Inferior parietal cortex (tissue), 1 donor: ENCODE measurements around the gene CXCL1.

ENCODE experiments used
- DNase-seq: peaks from one replicate; pipeline ENCODE4 v3.0.0-alpha.2; 2016; ENCODE audit errors: extremely low spot score

CXCL1 gene

GRCh38 chr4:73869130-73870055 is at the start of gene CXCL1:
TSS of gene CXCL1 (plus strand) at chr4:73869393. CDS start at chr4:73869471, 78 bp downstream.
- DNase-seq: no peak

- no peak for DNase-seq
Observed at GRCh38 chr4:73821325-73821724, 47.9 kb upstream of the CXCL1 start.

GRCh38 chr4:73822389-73822788 is 46.8 kb upstream of the CXCL1 start:
- DNase-seq: no peak

GRCh38 chr4:73822812-73823504 is 46.2 kb upstream of the CXCL1 start:
- no peak for DNase-seq

- DNase-seq: no peak
Observed at GRCh38 chr4:73823760-73824159, 45.4 kb upstream of the CXCL1 start.

- no peak for DNase-seq
Observed at GRCh38 chr4:73828956-73829355, 40.2 kb upstream of the CXCL1 start.

- no peak for DNase-seq
Observed at GRCh38 chr4:73831569-73831968, 37.6 kb upstream of the CXCL1 start.

GRCh38 chr4:73832651-73833237 is 36.4 kb upstream of the CXCL1 start:
- peak; percentile 15 for DNase-seq

- DNase-seq: no peak
Observed at GRCh38 chr4:73836373-73837279, 32.6 kb upstream of the CXCL1 start, which contains the start of gene CXCL6. TSS of gene CXCL6 (plus strand) at chr4:73836678. CDS start at chr4:73836751, 73 bp downstream.

GRCh38 chr4:73839071-73839470 is 30.1 kb upstream of the CXCL1 start:
- no peak for DNase-seq

GRCh38 chr4:73839715-73840114 is 29.5 kb upstream of the CXCL1 start:
- DNase-seq: no peak

GRCh38 chr4:73841243-73841925 is 27.8 kb upstream of the CXCL1 start:
- DNase-seq: no peak

- DNase-seq: no peak
Observed at GRCh38 chr4:73842696-73843095, 26.5 kb upstream of the CXCL1 start.

GRCh38 chr4:73843369-73843768 is 25.8 kb upstream of the CXCL1 start:
- DNase-seq: no peak

GRCh38 chr4:73844345-73844744 is 24.8 kb upstream of the CXCL1 start:
- no peak for DNase-seq

GRCh38 chr4:73844806-73845205 is 24.4 kb upstream of the CXCL1 start:
- DNase-seq: no peak

GRCh38 chr4:73847526-73848182 is 21.5 kb upstream of the CXCL1 start:
- no peak for DNase-seq

- DNase-seq: no peak
Observed at GRCh38 chr4:73848183-73848777, 20.9 kb upstream of the CXCL1 start.

- no peak for DNase-seq
Observed at GRCh38 chr4:73850261-73850970, 18.8 kb upstream of the CXCL1 start.
